A549 treated with dexamethasone at 1 μM for 4 hours (cell line): Measurements from ENCODE around the gene RNMT. TPM values are rescaled to one million over a fixed set of nuclear protein-coding genes. Genes with fewer than 3 reads are reported as not detected.

Experiments
- total RNA-seq: library from RNA; stranded (reverse); fragments of 200-300 nt; extraction: Qiagen RNA extraction; gene quantifications from 5 replicates; pipeline ENCODE4 v1.2.3, GENCODE V29; 2022

The RNMT gene
- 16.4 to 21.2 TPM (median 18.7 TPM) in 5 replicates for total RNA-seq

GRCh38 chr18:13726232-13726971 is at the start of gene RNMT, which contains the start of gene FAM210A:
RNMT (plus strand) TSS chr18:13726673; CDS start chr18:13731518, 4,845 bp downstream.
FAM210A (minus strand) TSS chr18:13726558; CDS start chr18:13682077, 44,481 bp downstream.

Other genes starting within 250 kb of the RNMT start
- 21.6 to 25.3 TPM (median 22.1 TPM) in 5 replicates for gene FAM210A, start 115 bp upstream of the RNMT start, total RNA-seq
- not detected in 5 replicates for gene MC5R, start 97.5 kb downstream of the RNMT start, total RNA-seq
- not detected in 5 replicates for gene MC2R, start 188.9 kb downstream of the RNMT start, total RNA-seq